DMS53 (cell line): Measurements from ENCODE around the gene SSBP3.

Source experiments
- DNase-seq: peaks from one replicate; lab custom pipeline; 2025; lab: John Stamatoyannopoulos, UW

The SSBP3 gene

GRCh38 chr1:54220004-54220811, 186.0 kb downstream of the SSBP3 start:
- DNase-seq: peak; percentile 59

- DNase-seq: no peak
Observed at GRCh38 chr1:54219688-54220003, 186.5 kb downstream of the SSBP3 start.

DNA sequence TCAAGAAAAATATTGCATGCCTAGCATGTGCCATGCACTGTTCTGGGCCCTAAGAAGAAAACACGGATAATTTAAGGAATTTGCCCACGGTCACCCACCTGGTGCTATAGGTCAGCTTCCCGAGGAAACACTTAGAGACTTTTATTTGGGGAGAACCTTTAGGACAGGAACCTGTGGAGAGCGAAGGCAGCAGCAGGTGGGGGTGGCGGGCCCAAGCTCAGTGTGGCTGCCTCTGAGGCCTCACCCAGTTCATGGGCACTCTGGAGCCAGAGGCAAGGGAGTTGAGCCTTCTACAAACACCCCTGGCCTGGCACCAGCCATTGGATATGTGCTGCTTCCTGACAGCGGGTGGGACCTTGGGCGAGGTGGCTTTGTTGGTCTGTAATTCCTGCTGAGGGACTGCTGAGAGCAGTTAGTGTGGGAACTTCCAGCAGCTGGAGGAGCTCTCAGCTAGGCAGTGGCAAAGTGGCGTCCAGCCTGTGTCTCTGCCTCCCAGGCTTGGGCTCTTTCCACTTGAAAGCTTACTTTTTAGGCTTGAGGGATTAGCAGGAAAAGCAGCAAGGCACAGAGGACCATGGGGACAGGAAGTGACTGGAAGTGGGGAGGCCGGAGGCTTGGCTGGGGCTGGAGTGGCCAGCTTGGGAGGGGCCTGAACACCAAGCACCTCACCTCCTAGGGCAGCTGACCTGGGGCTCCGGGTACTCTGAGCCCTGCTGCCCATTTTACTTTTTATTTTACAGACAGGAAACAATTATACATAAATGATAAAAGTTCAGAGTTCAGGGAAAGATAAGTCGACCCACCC, 187.1 kb downstream of the SSBP3 start:
- no peak for DNase-seq

GRCh38 chr1:54215523-54215922, 190.7 kb downstream of the SSBP3 start:
- DNase-seq: no peak

GRCh38 chr1:54212872-54213271, 193.3 kb downstream of the SSBP3 start:
- no peak for DNase-seq

DNA sequence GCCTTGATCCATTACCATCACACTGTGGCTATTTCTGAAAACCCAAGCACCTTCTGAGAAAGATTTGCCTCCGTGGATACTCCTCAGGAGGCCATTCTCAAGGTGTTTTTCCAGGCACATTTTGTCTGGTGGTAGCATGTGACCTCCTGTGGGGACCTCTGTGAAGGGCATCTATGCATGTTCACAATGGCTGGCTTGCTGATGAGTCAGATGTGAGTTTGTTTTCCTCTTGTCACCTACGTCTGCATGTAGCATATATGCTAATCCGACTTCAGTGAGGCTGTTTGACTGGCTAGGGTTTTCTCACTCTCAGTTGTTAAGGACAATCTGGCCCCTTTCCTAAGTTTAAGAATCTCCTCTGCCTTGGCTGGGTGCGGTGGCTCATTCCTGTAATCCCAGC, 198.3 kb downstream of the SSBP3 start:
- DNase-seq: peak; percentile 45

DNA sequence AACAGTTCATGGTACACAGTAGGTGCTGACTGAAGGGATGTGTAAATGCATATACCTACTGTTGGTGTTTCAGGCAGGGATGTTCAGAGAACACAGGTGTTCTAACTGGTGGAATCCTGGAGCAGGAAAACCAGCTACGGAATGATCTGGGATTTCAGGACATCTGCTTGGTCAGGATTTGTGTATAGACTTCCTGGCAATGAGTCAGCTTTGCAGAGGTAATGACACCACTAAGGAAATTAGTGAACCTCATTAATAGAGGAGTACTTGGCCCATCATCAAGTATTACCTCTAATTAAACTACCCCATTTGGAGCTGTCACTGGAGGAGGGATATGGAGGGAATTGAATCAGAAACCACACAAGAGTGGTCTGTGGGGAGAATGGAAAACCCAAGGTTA, 198.9 kb downstream of the SSBP3 start:
- no peak for DNase-seq

DNA sequence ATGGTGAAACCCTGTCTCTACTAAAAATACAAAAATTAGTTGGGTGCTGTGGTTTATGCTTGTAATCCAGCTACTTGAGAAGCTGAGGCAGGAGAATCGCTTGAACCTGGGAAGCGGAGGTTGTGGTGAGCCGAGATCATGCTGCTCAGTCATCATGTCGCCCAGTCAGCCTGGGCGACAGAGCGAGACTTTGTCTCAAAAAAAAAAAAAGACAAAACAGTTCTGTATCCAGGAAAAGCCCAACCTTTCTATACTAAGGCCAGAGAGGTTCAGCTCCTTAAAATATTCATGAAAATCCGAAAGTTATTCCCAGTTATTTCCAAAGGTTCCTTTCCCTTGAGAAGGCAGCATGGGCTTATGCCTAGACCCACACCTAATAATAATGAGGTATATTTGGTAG, 202.0 kb downstream of the SSBP3 start:
- DNase-seq: no peak

- peak; percentile 65 for DNase-seq
Observed at GRCh38 chr1:54200519-54200997, 205.6 kb downstream of the SSBP3 start.

GRCh38 chr1:54199765-54200518, 206.3 kb downstream of the SSBP3 start, which contains the start of the genes CYB5RL and MRPL37:
Gene CYB5RL (minus strand): TSS chr1:54200030. CDS start chr1:54195616, 4,414 bp downstream.
Gene MRPL37 (plus strand): TSS chr1:54200167. CDS start chr1:54200244, 77 bp downstream.
- peak; percentile 100 for DNase-seq

- peak; percentile 79 for DNase-seq
Observed at GRCh38 chr1:54199151-54199764, 206.9 kb downstream of the SSBP3 start.

DNA sequence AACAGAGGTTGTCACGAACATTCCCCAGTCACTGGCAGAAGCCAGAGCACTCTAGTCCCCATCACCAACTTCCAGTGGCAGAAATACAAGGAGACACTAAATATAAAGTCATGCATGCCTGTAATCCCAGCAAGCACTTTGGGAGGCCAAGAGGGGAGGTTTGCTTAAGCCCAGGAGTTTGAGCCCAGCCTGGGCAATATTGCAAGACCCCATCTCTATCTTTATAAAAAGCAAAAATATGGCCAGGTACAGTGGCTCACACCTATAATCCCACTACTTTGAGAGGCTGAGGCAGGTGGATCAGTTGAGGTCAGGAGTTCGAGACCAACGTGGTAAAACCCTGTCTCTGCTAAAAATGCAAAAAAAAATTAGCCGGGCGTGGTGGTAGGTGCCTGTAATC, 212.7 kb downstream of the SSBP3 start:
- no peak for DNase-seq

DNA sequence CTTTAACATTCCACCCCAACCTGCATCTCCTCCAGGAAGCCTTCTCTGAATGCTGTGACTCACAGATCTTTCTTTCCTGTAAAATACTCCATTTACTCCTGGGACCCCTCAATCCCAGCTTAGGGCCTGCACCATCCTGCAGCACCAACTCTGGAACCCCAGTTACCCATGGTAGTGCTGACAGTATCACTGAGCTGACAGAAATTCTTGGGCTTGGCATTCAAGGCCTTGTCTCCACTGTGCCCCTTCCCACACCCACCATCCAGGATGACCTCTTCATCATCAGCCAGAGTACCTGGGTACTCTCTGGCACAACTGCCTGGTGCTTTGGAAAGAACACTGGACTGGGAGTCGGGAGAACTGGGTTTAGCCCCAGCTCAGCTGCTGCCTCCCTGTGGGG, 214.7 kb downstream of the SSBP3 start:
- no peak for DNase-seq

DNA sequence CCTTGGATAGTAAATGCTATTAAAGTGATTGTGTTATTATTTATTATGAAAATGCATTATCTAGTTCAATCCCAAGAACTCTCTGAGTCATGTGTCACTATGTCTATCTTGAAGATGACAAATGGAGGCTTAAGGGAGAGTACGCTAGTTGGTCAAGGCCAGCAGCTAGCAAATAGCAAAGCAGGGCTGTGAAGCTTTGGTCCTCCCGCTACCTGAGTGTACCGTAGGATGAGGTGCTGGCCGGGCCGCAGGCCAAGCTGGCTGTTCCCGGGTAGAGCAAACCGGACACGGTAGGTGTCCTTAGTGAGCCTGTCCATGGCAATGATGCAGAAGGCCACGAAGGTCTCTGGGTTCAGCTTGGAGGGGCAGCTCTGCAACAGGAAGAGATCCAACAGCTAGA, 215.7 kb downstream of the SSBP3 start:
- no peak for DNase-seq

- DNase-seq: no peak
Observed at GRCh38 chr1:54188291-54188690, 217.9 kb downstream of the SSBP3 start.

DNA sequence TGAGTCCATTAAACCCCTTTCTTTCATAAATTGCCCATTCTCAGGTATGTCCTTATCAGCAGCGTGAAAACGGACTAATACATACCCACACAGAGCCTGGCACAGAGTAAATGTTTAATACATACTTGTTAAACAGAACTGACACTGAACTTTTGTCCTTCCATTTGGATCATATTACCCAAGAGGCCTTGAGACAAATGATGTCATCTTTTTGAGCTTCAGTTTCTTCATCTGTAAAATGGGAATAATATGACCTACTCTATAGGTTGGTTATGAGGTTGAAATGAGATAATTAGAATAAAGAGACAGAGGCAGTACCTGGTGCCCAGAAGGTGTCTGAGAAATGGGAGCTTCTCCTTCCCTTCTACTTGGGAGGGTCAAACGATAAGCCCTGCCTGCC, 220.1 kb downstream of the SSBP3 start:
- DNase-seq: no peak

DNA sequence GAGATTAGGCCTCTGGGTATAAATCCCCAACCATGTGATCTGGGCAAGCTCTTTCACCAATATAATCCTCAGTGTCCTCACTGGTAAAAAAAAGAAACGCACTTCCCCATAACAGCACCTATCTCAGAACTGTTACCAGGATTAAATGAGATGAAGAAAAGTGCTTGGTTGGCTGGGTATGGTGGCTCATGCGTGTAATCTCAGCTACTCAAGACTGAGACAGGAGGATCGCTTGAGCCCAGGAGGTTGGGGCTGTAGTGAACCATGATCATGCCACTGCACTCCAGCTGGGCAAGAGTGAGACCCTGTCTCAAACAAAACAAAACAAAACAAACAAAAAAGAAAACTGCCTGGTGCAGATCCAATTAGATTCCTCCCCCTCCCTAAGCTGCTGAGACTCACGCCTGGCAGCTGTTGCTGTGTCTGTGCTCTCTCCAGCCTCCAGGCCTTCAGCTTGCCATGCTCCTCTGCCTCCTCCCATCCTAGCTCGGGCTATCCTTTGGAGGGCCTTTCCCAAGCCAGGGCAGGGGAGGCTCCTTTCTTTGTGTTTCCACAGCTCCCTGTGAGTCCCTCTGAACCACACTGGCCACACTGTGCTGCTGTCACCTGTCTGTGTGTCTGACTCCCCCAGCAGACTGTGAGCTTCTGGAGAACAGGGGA, 225.4 kb downstream of the SSBP3 start:
- DNase-seq: no peak

DNA sequence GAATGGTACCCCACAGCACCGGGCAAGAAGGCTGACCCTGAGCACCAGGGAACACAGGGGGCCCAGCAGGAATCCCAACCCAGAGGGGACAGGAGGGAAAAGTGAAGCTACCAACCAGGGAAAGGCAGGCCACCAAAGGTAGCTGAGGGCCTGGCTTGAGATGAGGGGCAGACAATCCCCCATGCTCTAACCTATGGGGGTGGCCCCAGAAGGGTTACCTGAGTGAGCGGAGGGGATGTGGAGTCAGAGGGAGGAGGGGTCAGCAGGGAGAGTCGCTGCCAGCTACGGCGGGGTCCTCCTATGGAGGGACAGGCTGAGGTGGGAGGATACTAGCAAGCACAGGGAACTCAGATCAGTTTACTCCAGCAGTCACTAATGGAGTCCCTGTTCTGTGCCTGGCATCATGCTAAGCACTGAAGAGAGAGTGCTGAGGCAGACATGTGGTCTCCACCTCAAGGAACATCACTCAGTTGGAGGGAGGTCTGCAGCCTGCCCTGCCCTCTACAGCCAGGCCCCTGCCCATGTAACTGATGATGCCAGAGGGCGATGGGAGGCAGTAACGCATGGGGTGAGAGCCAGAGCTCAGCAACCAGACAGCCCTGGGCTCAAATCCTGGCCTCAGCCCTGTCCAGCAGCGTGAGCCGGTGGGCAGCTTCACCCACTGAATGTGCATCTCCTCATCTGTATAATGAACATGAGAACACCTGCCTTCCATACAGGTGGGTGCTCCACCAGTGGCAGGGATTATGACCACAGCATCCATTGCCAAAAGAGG, 227.7 kb downstream of the SSBP3 start:
- no peak for DNase-seq

GRCh38 chr1:54177726-54178125, 228.5 kb downstream of the SSBP3 start:
- DNase-seq: no peak

DNA sequence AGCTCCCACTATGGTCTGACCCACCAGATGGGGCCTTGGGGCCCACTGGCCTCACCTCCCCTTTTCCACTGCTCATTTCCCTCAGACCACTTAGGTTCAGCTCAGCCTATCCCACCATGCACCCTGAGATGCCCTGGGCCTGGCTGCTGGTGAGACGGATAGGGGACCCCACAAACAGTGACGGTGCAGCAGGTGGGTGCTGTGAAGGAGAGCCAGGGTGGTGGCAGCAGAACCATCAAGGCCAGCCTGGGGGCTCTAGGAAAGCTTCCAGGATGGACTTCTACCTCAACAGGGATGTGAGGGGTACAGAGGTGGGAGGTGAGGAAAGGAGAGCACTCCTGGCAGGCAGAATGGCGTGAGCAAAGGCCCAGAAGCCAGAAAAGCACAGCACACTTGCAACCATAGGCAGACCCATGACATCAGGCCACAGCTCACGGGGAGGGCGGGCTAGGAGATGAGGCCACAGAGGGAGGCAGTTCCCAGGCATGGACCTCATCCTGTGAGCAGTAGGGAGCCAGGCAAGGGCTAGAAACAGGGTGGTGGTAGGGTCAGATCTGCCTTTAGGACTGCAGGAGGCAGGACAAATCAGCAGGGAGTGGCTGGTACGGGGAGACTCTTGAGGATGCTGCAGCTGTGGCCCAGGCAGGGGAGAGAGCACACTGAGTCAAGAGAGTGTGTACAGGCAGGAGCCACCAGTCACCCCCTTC, 229.4 kb downstream of the SSBP3 start:
- DNase-seq: no peak
